AML-193 (cell line): ENCODE data around the gene TNFRSF14.

ENCODE experiments used
- DNase-seq, 2 experiments: peaks; one replicate each; lab custom pipeline; 2025; lab: John Stamatoyannopoulos, UW

TNFRSF14 gene

DNA sequence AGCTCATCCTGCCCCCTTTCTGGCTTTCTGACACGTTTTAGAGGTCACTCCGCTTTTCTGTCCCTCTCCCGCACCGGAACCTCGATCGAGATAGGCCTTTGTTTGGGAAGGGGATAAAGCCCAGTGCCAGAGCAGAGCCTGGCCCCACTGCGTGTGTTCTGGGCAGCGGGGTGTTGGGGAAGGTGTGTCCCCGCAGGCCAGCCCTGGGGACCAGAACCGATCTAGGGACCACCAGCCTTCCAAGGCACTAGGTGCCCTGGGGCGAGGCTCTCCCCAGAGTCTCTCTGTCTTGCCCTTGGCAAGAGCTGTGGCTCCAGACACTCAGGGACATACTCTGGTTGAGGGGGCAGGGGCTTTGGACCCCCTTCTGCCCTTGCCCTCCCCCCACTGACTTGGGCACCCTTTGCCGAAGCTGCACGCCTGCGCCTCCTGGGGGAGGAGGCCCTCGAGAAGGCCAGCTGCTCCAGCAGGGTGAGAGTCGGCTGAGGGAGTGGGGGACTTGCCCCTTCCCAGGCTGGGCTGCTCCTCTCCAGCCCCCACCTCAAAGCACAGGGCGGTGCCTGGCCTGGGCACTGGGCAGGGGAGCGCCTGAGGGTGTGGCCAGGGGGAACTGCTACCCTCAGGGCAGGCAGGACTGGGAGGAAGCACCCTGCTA lies 46.8 kb downstream of the TNFRSF14 start:
- no peak for DNase-seq

GRCh38 chr1:2603521-2604155 lies 47.5 kb downstream of the TNFRSF14 start:
- no peak for DNase-seq

DNA sequence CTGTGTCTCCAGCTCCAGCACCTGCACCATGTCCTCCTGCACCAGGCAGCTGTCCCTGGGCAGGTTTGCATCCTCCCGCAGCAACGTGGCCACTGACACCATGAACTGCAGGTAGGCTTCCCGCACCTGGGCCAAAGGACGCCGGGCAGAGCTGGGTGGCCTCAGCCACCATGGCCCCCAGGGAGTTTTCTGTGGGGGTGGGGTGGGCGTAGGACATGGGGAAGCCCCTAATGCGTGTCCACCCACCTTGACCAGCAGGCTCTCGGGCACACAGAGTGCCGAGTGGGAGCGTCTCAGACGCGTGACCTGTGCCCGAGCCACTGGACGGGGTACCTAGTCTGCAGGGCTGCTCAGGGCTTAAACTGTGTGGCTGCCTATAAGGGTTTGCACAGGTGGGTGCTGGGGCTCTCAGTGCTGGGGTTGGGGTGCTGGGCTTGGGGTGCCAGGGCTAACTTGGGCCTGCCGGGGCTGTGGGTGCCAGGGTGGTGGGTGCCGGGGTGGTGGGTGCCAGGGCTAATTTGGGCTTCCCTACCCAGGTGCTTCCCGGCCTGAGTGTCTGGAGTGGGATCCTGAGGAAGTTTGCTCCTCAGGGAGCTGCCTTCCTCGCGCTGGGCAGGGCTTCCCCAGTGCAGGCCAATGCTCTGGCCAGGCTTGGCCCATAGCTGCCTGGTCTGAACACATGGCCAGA lies 48.1 kb downstream of the TNFRSF14 start:
- DNase-seq, result no peak

DNA sequence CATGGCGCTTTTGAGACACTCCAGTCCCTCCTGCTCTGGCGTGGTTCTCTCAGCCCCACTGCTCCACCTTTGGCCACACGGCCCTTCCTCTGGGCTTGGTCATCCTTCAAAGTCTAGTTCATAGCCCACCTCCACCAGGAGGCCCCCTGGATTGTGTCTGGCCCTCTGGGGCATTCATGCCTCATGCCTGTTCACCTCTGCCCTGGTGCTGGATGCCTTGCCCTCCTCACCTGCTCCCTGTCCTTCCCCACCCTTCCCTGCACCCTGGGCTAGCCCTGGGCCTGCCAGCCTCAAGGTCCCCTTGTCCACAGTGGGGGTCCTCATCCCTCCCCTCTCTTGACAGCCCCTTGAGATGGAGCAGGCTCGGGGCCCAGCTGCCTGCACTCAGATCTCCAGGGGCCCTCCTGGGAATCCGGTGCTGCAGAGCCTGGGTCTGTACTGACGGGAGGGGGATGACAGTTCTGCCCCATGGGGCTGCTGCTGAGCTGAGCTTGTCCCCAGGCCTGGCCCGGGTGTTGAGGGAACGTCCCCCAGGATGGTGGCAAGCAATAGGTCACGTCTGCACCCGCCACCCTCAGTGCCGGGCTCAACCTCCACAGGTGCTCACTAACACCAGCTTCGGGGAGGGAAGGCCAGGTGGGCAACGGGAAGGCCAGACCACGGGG lies 48.8 kb downstream of the TNFRSF14 start:
- DNase-seq, result no peak

- DNase-seq, result no peak
These were observed 49.6 kb downstream of the TNFRSF14 start for GRCh38 chr1:2605509-2606395.

- DNase-seq, result no peak
These were observed 50.3 kb downstream of the TNFRSF14 start for GRCh38 chr1:2606396-2606880.

DNA sequence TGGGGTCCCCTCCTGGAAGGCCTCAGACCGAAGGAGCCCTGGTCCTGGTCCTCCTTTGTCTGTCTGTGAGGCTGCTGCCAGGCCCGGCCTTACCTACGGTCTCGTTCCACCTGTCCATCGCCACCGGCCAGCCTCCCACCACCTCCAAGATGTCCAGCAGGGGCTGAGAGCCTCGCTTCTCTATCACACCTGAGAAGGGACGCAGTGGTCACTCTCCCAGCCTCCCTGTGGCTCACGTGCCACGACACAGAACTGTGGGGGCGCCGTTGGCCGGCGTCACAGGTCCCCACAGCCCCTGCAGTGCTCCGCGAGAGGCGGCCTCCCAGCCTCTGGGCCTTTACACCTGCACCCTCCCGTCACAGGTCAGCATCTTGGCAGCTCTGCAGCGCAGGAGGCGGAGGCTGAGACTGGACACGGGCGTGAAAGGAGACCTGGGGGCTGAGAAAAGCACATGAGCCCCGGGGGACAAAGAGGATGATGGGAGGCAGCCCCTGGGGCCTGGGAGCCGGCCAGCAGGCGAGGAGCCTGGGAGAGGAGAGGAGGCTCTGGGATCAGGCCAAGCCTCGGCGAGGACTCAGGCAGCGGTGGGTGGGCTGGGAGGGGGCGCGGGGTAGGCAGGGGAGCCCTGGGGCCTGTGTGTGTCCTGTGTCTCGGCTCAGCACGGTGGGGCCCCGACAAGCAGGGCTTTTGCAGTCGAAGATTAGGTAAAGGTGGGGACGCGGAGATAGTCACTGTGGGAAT lies 50.9 kb downstream of the TNFRSF14 start:
- DNase-seq, result no peak

- DNase-seq, result no peak
These were observed 51.5 kb downstream of the TNFRSF14 start for GRCh38 chr1:2607641-2608091.

DNA sequence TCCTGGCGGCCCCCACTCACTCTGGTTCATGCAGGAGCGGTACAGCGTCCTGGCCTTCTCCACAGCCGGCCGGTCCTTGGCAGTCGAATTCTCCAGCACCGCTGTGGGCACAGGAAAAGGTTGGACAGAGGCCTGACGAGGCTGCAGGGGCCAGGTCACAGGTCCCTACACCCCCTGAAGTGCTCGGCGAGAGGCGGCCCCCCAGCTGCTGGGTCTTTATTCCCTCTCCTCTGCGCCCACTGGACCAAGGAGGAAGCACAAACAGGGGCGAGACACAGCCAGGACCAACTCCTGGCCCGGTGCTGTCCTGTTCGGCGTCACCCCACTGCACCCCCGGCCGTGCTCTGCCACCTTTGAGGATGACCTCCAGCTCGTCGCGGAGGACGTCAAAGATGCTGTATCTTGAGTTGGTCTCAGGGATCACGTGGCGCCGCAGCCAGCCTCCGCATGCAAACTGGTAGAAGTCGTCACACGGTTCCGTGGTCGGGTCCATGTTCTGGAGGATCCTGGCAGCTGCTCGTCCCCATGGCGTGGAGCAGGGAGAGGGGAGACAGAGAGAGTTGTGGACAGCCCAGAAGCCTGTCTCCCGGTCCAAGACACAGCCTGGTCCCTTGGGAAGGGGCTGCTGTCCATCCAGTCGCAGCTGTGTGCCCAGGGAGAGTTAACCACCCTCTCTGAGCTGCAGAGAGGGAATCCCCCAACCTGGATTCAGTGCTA lies 53.3 kb downstream of the TNFRSF14 start:
- no peak for DNase-seq

DNA sequence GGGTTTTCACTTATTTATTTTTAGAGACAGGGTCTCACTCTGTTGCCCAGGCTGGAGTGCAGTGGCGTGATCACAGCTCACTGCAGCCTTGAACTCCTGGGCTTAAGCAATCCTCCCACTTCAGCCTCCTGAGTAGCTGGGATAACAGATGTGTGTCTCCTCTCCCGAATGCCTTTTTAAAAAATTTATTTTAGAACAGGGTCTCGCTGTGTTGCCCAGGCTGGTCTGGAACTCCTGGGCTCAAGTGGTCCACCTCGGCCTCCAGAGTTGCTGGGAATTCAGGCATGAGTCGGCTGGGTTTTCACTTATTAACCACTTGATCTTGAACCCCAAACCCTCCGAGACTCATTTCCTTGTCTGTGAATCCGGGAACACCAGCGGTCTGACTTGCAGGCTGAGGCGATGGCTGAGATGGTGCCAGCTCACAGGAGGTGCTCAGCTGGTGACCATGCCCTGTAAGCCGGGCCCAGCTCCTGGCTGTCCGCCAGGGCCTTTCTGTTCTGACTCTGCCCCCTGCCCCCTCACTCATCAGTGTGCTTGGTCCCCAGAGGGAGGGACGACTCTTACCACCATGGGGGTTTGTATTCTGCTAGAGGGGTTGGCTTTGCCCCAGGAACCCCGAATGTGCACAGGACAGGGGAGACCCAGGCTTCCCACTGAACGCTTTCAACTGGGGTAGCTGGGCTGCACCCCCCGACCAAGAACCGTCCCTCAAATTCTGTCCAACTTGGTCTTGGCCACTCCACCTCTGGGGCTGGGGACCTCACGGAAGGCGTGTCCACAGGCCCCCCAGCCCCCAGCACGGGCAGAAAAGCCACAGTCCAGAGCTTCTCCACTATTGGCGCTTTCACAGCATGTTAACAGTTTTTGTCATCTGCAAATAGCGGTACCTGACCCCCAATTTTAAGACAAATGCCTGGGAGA lies 54.1 kb downstream of the TNFRSF14 start:
- no peak for DNase-seq

DNA sequence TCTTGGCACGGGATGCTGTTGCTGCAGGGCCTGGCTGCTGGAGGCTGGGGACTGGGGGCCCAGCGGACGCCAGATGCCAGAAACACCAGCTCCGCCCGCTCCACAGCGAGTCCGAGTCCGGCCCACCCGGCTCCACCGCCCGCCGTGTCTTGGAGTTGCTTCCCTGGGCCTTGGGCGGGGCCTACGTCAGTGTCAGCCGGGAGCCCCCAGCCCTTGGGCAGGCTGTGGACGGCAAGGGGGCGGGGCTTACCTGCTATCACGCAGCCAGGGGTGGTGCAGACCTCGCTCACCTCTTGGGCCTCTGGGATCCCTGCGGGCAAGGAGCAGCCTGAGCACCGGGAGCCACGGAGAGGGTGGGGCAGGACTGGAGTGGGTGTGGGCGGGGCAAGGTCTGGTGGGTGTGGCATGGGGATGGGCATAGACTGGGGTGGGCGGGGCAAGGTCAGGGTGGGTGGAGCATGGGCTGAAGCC lies 54.9 kb downstream of the TNFRSF14 start:
- DNase-seq, result no peak

GRCh38 chr1:2611621-2612437 lies 55.7 kb downstream of the TNFRSF14 start:
- DNase-seq, result no peak

GRCh38 chr1:2612591-2613365 lies 56.6 kb downstream of the TNFRSF14 start:
- no peak for DNase-seq
